Vagina (tissue), 2 donors: ENCODE data around the gene TPPP3.

Experiments used
- CTCF ChIP-seq, 3 experiments: fragments of 450-650 bp in 2 of 3; fragments of 200-600 bp in 1 of 3; sonication (generic) in 1 of 3; IDR thresholded peaks; one replicate each; pipeline ENCODE4 v1.5.1; 2017 to 2019; ENCODE audit warnings: antibody characterized with exemption in 3 of 3, mild to moderate bottlenecking in 2 of 3, moderate library complexity in 2 of 3
- POLR2A ChIP-seq, 2 donors: fragments of 450-650 bp; IDR thresholded peaks; one replicate each; pipeline ENCODE4 v1.6.1; 2017; ENCODE audit warnings: antibody characterized with exemption in 2 of 2, mild to moderate bottlenecking in 2 of 2, moderate library complexity in 2 of 2

GRCh38 chr16:67417333-67418061 is 24.2 kb upstream of the TPPP3 start:
- TF ChIP-seq CTCF (IDR thresholded peaks at IDR 0.05) (no peak), POLR2A (IDR thresholded peaks at IDR 0.05) (no peak)
